Fibroblast of lung (primary cell): ENCODE results near the gene GNA12. TPM values are rescaled to one million over a fixed set of nuclear protein-coding genes. Genes with fewer than 3 reads are reported as not detected.

Experiments
- DNase-seq, 2 donors: peaks; one replicate each; pipeline versions ENCODE4 v3.0.0 to v3.0.0-alpha.2; 2010; ENCODE audit warnings: low read depth in 2 of 2
- H2AFZ ChIP-seq: 2 replicates; pipeline ENCODE4 v1.5.1; 2012; ENCODE audit warnings: low read length, control low read depth, inconsistent platforms
- H3K27ac ChIP-seq: 2 replicates; pipeline ENCODE4 v1.5.1; 2011; ENCODE audit warnings: low read length, control low read depth; ENCODE audit not compliant: insufficient read depth
- H3K27me3 ChIP-seq: 2 replicates; pipeline ENCODE4 v1.5.1; 2011; ENCODE audit warnings: mild to moderate bottlenecking, low read length; ENCODE audit not compliant: control insufficient read depth, insufficient read depth
- H3K36me3 ChIP-seq: 2 replicates; pipeline ENCODE4 v1.5.1; 2011; ENCODE audit warnings: low read length; ENCODE audit not compliant: control insufficient read depth, insufficient read depth
- H3K4me1 ChIP-seq: 2 replicates; pipeline ENCODE4 v1.5.1; 2011; ENCODE audit warnings: low read length; ENCODE audit not compliant: control insufficient read depth, insufficient read depth; ENCODE audit errors: extremely low read depth
- H3K4me2 ChIP-seq: 2 replicates; pipeline ENCODE4 v1.5.1; 2011; ENCODE audit warnings: low read length, control low read depth; ENCODE audit not compliant: insufficient read depth; ENCODE audit errors: extremely low read depth
- H3K4me3 ChIP-seq, 4 experiments: fragments of 200-600 bp in 1 of 4; sonication (generic) in 1 of 4; replicated peaks in 1 of 4; 2 replicates each; pipeline ENCODE4 v1.5.1; 2011 to 2016; ENCODE audit warnings: low read length in 4 of 4, low read depth in 3 of 4, mild to moderate bottlenecking in 3 of 4, control low read depth in 2 of 4, inconsistent platforms in 1 of 4, mixed read lengths in 1 of 4; ENCODE audit not compliant: insufficient read depth in 1 of 4; ENCODE audit errors: control extremely low read depth in 1 of 4
- H3K79me2 ChIP-seq: 2 replicates; pipeline ENCODE4 v1.5.1; 2012; ENCODE audit warnings: mild to moderate bottlenecking, low read length, inconsistent platforms; ENCODE audit not compliant: control insufficient read depth, insufficient read depth
- H3K9ac ChIP-seq: 2 replicates; pipeline ENCODE4 v1.5.1; 2011; ENCODE audit warnings: mild to moderate bottlenecking, low read length, control low read depth; ENCODE audit not compliant: insufficient read depth
- H3K9me3 ChIP-seq: 2 replicates; pipeline ENCODE4 v1.5.1; 2012; ENCODE audit warnings: low read depth, low read length; ENCODE audit not compliant: control insufficient read depth, insufficient read depth
- H4K20me1 ChIP-seq: 2 replicates; pipeline ENCODE4 v1.5.1; 2011; ENCODE audit warnings: low read length; ENCODE audit not compliant: control insufficient read depth, insufficient read depth; ENCODE audit errors: extremely low read depth
- CTCF ChIP-seq, 2 donors: IDR thresholded peaks in 1 of 2; conservative IDR thresholded peaks in 1 of 2; 1 replicate in 1 of 2; 2 replicates in 1 of 2; pipeline ENCODE4 v1.5.1; 2011 to 2012; ENCODE audit warnings: low read length in 2 of 2, control low read depth in 1 of 2, inconsistent platforms in 1 of 2, low read depth in 1 of 2, mild to moderate bottlenecking in 1 of 2
- EZH2 ChIP-seq: IDR thresholded peaks from 2 replicates; pipeline ENCODE4 v1.5.1; 2012; ENCODE audit warnings: low read length, control low read depth, mild to moderate bottlenecking; ENCODE audit errors: missing control alignments
- polyA plus RNA-seq, 2 donors: library from polyadenylated mRNA; depleted of rRNA in 1 of 2; stranded (reverse) in 1 of 2; unstranded in 1 of 2; fragments of >200 nt; gene quantifications; 2 replicates each; pipeline ENCODE4 v1.2.1, GENCODE V29; 2011 to 2012; ENCODE audit warnings: missing spikeins in 1 of 2
- total RNA-seq: library from RNA; depleted of rRNA; stranded (reverse); fragments of >200 nt; gene quantifications from 2 replicates; pipeline ENCODE4 v1.2.1, GENCODE V29; 2014

GNA12 gene
- total and polyA plus RNA-seq, 2 donors (not counting 1 experiment from before 2014, with no cell fraction given): 36.2 to 137 TPM

- H3K4me3 ChIP-seq: no peak overlapping the region
- no peaks in the 10 kb centered on the region for H4K20me1 ChIP-seq
- no peak overlapping the region for H2AFZ ChIP-seq
- H3K27ac ChIP-seq: no peak overlapping the region
- H3K9me3 ChIP-seq: no peaks in the 10 kb centered on the region
- H3K79me2 ChIP-seq: peaks cover 6% of the 10 kb centered on the region
- DNase-seq: no peak
- no peaks in the 10 kb centered on the region for H3K36me3 ChIP-seq
- no peaks in the 10 kb centered on the region for H3K27me3 ChIP-seq
- H3K4me1 ChIP-seq: peaks cover 2% of the 10 kb centered on the region
- no peak overlapping the region for H3K4me2 ChIP-seq
- H3K9ac ChIP-seq: no peak overlapping the region
- no peak for TF ChIP-seq EZH2
These were observed 68.3 kb downstream of the GNA12 start for GRCh38 chr7:2775785-2776184.

- peaks cover 4% of the 10 kb centered on the region for H3K79me2 ChIP-seq
- no peaks in the 10 kb centered on the region for H4K20me1 ChIP-seq
- no peak overlapping the region for H3K4me3 ChIP-seq
- TF ChIP-seq CTCF (conservative IDR thresholded peaks at IDR 0.05 in 1 of 2, IDR thresholded peaks at IDR 0.05 in 1 of 2; ENCODE audit: low read depth in 1 of 2, low read length in 2 of 2) (no peak), EZH2 (no peak)
- H3K36me3 ChIP-seq: no peaks in the 10 kb centered on the region
- no peak overlapping the region for H3K27ac ChIP-seq
- no peak overlapping the region for H3K9ac ChIP-seq
- H3K9me3 ChIP-seq: no peaks in the 10 kb centered on the region
- no peak for DNase-seq
- H3K4me2 ChIP-seq: no peak overlapping the region
- H3K4me1 ChIP-seq: peaks cover 2% of the 10 kb centered on the region
- no peak overlapping the region for H2AFZ ChIP-seq
- H3K27me3 ChIP-seq: no peaks in the 10 kb centered on the region
These were observed 68.7 kb downstream of the GNA12 start for GRCh38 chr7:2775376-2775775.

DNA sequence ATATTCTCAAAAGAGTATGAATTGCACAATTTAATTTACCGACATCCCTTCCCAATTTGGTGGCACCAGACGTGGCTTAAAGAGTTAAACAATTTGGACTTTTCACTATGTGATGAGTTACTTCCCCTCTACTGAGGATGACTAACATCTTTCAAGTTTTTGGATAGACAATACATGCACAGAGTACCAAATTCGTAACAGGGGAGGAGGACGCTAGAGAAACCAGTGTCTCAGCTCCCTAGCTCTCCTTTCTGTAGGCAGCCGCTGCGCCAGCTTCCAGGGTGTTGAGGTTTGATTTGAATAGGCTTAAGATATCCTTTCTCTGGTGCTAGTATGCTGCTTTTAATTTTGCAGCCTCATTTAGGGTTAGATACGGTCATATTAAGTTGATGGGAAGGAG is 69.2 kb downstream of the GNA12 start:
- H3K4me1 ChIP-seq: peaks cover 2% of the 10 kb centered on the region
- peaks cover 3% of the 10 kb centered on the region for H3K79me2 ChIP-seq
- H3K4me3 ChIP-seq: no peak overlapping the region
- H3K4me2 ChIP-seq: no peak overlapping the region
- H3K27ac ChIP-seq: no peak overlapping the region
- H3K27me3 ChIP-seq: no peaks in the 10 kb centered on the region
- H4K20me1 ChIP-seq: no peaks in the 10 kb centered on the region
- H2AFZ ChIP-seq: no peak overlapping the region
- no peak for DNase-seq
- no peaks in the 10 kb centered on the region for H3K9me3 ChIP-seq
- no peak overlapping the region for H3K9ac ChIP-seq
- TF ChIP-seq EZH2: no peak
- no peak for TF ChIP-seq CTCF (conservative IDR thresholded peaks at IDR 0.05 in 1 of 2, IDR thresholded peaks at IDR 0.05 in 1 of 2; ENCODE audit: low read depth in 1 of 2, low read length in 2 of 2)
- no peaks in the 10 kb centered on the region for H3K36me3 ChIP-seq
